C4-2B (cell line): ENCODE data around the gene IL6.

Experiments used
- CTCF ChIP-seq: fragments of 450-650 bp; conservative IDR thresholded peaks from 2 replicates; pipeline ENCODE4 v1.5.1; 2017; ENCODE audit warnings: mild to moderate bottlenecking
- ZFX ChIP-seq: fragments of 450-650 bp; IDR thresholded peaks from 2 replicates; pipeline ENCODE4 v1.6.1; 2017

- TF ChIP-seq CTCF (no peak), ZFX (no peak)
Observed at GRCh38 chr7:22688084-22688483, 38.9 kb upstream of the IL6 start.
